Adrenal gland (tissue), 12 donors: Measurements from ENCODE around the gene APOD. TPM values are rescaled to one million over a fixed set of nuclear protein-coding genes. Genes with fewer than 3 reads are reported as not detected.

Experiments
- DNase-seq, 7 donors: peaks; one replicate each; pipeline ENCODE4 v3.0.0-alpha.2; 2019 to 2020
- H3K27ac ChIP-seq, 5 donors: fragments of 200-600 bp; sonication (generic) in 4 of 5; 1 replicate in 3 of 5; 2 replicates in 2 of 5; pipeline versions ENCODE4 v1.5.1 to v1.8.0; 2016 to 2020; ENCODE audit warnings: mild to moderate bottlenecking in 1 of 5
- H3K27me3 ChIP-seq: fragments of 200-600 bp; 2 replicates; pipeline ENCODE4 v1.8.0; 2021
- H3K36me3 ChIP-seq, 2 donors: fragments of 200-600 bp; replicated peaks in 1 of 2; 1 replicate in 1 of 2; 2 replicates in 1 of 2; pipeline versions ENCODE4 v1.5.1 to v1.8.0; 2018 to 2022
- H3K4me1 ChIP-seq, 2 donors: fragments of 200-600 bp; replicated peaks in 1 of 2; 1 replicate in 1 of 2; 2 replicates in 1 of 2; pipeline versions ENCODE4 v1.5.1 to v1.8.0; 2018 to 2021
- H3K4me3 ChIP-seq, 4 donors: fragments of 200-600 bp; sonication (generic) in 3 of 4; one replicate each; pipeline ENCODE4 v1.5.1; 2016 to 2018
- H3K9me3 ChIP-seq, 3 donors: fragments of 200-600 bp; sonication (generic) in 1 of 3; replicated peaks in 1 of 3; 1 replicate in 2 of 3; 2 replicates in 1 of 3; pipeline versions ENCODE4 v1.5.1 to v1.8.0; 2016 to 2021
- POLR2A ChIP-seq, 2 donors: fragments of 450-650 bp; IDR thresholded peaks; one replicate each; pipeline ENCODE4 v1.6.1; 2017; ENCODE audit warnings: antibody characterized with exemption in 2 of 2, mild to moderate bottlenecking in 2 of 2, moderate library complexity in 1 of 2
- WGBS, 4 donors: extraction: QIAGEN DNeasy Blood & Tissue Kit in 2 of 4; methylation state at CpG; one replicate each; pipeline versions ENCODE4 v1.1.5 to v1.1.7; 2013 to 2017; 5-methylcytosine and 5-hydroxymethylcytosine counted together
- intact Hi-C, 2 donors: fragments of 100-400 bp; cut with DNase I; formaldehyde crosslinking; loops; one replicate each; pipeline versions ENCODE4 v1.14.1 to v1.15.0; 2022 to 2023
- polyA plus RNA-seq, 3 donors: library from polyadenylated mRNA; stranded (reverse); fragments of 200-250 nt in 2 of 3; fragments of 350-450 nt in 1 of 3; fragmentation: Illumina TruSeq in 1 of 3; extraction: RNeasy Lipid Tissue Mini Kit (QIAGEN cat#74804) in 1 of 3; gene quantifications; one replicate each; pipeline ENCODE4 v1.2.3, GENCODE V29; 2013 to 2014
- total RNA-seq, 9 donors: library from RNA; depleted of rRNA in 4 of 9; stranded (reverse); fragments of >200 nt in 4 of 9; fragments of 120-200 nt in 1 of 9; fragmentation: NEBNext Ultra II Directional in 1 of 9; extraction: Animal tissue kit (Norgen Biotek cat#: 25700) in 1 of 9; gene quantifications; one replicate each; pipeline versions ENCODE4 v1.1.0 to v1.2.4, GENCODE V29; 2013 to 2023
- TF ChIP-seq, protein P1 (sequence below), 6 experiments: fragments of 450-650 bp in 4 of 6; fragments of 200-600 bp in 2 of 6; sonication (generic) in 1 of 6; IDR thresholded peaks; 1 replicate in 5 of 6; 2 replicates in 1 of 6; pipeline versions ENCODE4 v1.5.1 to v1.8.0; 2016 to 2021; ENCODE audit warnings: antibody characterized with exemption in 6 of 6, mild to moderate bottlenecking in 2 of 6, moderate library complexity in 1 of 6
- donor health status: healthy with polysubstance abuse.
- donor health status: Bipolar disorder and iron deficiency.
- donor health status: DM: yes; HTN: yes; CAD: no.
- donor health status: DM: no; HTN: no; CAD: no.
- donor health status: DM: no; HTN: no; CAD: no.
- donor health status: DM: yes; HTN: yes; CAD: no.

APOD gene
- total and polyA plus RNA-seq, 12 donors: 5.1 to 523 (median 38.9) TPM

DNA sequence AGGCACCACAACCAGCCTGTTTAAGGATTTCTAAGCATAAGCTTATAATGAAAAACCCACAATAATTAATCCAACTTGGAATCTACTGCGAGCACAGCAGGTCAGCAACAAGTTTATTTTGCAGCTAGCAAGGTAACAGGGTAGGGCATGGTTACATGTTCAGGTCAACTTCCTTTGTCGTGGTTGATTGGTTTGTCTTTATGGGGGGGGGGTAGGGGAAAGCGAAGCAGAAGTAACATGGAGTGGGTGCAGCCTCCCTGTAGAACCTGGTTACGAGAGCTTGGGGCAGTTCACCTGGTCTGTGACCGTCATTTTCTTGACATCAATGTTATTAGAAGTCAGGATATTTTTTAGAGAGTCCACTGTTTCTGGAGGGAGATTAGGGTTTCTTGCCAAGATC, 15.1 kb downstream of the APOD start:
- TF ChIP-seq, protein P1, sequence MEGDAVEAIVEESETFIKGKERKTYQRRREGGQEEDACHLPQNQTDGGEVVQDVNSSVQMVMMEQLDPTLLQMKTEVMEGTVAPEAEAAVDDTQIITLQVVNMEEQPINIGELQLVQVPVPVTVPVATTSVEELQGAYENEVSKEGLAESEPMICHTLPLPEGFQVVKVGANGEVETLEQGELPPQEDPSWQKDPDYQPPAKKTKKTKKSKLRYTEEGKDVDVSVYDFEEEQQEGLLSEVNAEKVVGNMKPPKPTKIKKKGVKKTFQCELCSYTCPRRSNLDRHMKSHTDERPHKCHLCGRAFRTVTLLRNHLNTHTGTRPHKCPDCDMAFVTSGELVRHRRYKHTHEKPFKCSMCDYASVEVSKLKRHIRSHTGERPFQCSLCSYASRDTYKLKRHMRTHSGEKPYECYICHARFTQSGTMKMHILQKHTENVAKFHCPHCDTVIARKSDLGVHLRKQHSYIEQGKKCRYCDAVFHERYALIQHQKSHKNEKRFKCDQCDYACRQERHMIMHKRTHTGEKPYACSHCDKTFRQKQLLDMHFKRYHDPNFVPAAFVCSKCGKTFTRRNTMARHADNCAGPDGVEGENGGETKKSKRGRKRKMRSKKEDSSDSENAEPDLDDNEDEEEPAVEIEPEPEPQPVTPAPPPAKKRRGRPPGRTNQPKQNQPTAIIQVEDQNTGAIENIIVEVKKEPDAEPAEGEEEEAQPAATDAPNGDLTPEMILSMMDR (IDR thresholded peaks at IDR 0.05): no peak
- no peak for TF ChIP-seq POLR2A (IDR thresholded peaks at IDR 0.05)
- H3K9me3 ChIP-seq: no peaks in the 10 kb centered on the region
- no peaks in the 10 kb centered on the region for H3K4me1 ChIP-seq
- no peaks in the 10 kb centered on the region for H3K36me3 ChIP-seq
- DNase-seq: no peak
- intact Hi-C loops: no loop called here
- no peak overlapping the region for H3K4me3 ChIP-seq
- no peak overlapping the region for H3K27ac ChIP-seq
- H3K27me3 ChIP-seq: no peaks in the 10 kb centered on the region
- 81 to 86% (median 83%) methylated on average over 5 of the region's 5 CpGs for WGBS, 4 donors

DNA sequence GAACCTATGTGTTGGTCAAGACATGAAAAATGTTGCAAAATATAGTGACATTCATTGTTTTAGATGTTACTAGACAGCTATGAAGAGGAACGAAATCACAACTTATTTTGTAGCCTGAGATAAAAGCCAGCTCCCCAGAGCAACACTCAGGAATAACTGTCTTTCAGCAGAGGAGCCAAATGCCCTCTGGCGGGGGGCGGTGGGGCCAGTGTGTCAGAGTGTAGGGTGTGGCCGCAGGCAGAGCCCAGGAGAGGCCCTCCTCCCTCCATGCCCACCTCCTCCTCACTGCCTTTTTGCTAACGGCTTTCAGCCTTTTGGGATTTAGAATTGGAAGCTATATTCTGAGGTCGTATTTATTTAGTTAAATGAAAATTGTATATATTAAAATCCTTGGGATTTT, 16.9 kb downstream of the APOD start:
- Histone ChIP-seq H3K36me3 (no peaks in the 10 kb centered on the region), H3K27me3 (no peaks in the 10 kb centered on the region), H3K4me3 (no peak overlapping the region), H3K9me3 (no peaks in the 10 kb centered on the region), H3K4me1 (no peaks in the 10 kb centered on the region), H3K27ac (no peak overlapping the region)
- no peak for TF ChIP-seq POLR2A (IDR thresholded peaks at IDR 0.05)
- TF ChIP-seq, protein P1 (IDR thresholded peaks at IDR 0.05): no peak
- no peak for DNase-seq
- WGBS, 4 donors: 70 to 81% (median 76%) methylated on average over 6 of the region's 6 CpGs
- intact Hi-C loops: no loop called here

DNA sequence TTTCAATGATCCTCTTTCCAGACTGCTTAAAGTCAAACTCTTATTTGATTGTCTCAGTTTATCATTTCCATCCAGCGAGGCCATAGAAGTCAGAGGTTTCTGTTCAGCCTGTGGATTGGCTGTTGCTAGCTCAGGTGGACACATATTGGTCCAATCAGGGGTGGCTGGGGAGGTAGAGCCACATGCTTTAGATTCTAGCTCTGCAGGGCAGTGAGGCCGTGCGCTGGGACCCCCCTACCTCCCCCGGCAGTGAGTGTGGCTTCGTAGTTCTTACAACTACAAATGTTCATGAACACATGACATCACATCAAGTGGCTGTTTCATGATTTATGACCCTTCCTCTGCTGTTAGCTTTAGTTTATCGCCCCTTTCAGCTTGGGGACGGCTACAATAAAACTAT, 18.0 kb downstream of the APOD start:
- H3K27me3 ChIP-seq: no peaks in the 10 kb centered on the region
- WGBS, 4 donors: 26 to 37% (median 32%) methylated on average over 6 to 7 of the region's 7 CpGs
- H3K27ac ChIP-seq: no peak overlapping the region
- no peak for TF ChIP-seq POLR2A (IDR thresholded peaks at IDR 0.05)
- TF ChIP-seq, protein P1 (IDR thresholded peaks at IDR 0.05): no peak
- intact Hi-C loops: no loop called here
- no peaks in the 10 kb centered on the region for H3K9me3 ChIP-seq
- no peak for DNase-seq
- peak overlapping the region in 1 of 4 donors; percentile 2 for H3K4me3 ChIP-seq
- H3K4me1 ChIP-seq: no peaks in the 10 kb centered on the region
- H3K36me3 ChIP-seq: no peaks in the 10 kb centered on the region

- H3K4me1 ChIP-seq: no peaks in the 10 kb centered on the region
- intact Hi-C loops: no loop called here
- TF ChIP-seq, protein P1 (IDR thresholded peaks at IDR 0.05): no peak
- no peak for TF ChIP-seq POLR2A (IDR thresholded peaks at IDR 0.05)
- 84 to 97% (median 85%) methylated on average over 4 of the region's 4 CpGs for WGBS, 4 donors
- H3K9me3 ChIP-seq: no peaks in the 10 kb centered on the region
- H3K4me3 ChIP-seq: no peak overlapping the region
- no peak overlapping the region for H3K27ac ChIP-seq
- no peaks in the 10 kb centered on the region for H3K27me3 ChIP-seq
- no peak for DNase-seq
- no peaks in the 10 kb centered on the region for H3K36me3 ChIP-seq
These were observed 20.4 kb downstream of the APOD start for GRCh38 chr3:195563317-195563716.
